GM18861 (cell line): ENCODE measurements around the gene RPRD2.

Experiments used
- ATAC-seq: cut with Tn5 transposase; IDR thresholded peaks from one replicate; pipeline ENCODE4 v1.9.1; 2021; ENCODE audit not compliant: unreplicated experiment

RPRD2 gene

GRCh38 chr1:150513351-150513791 lies 149.4 kb downstream of the RPRD2 start:
- no peak for ATAC-seq

GRCh38 chr1:150514260-150514659 lies 150.3 kb downstream of the RPRD2 start:
- no peak for ATAC-seq

GRCh38 chr1:150514913-150515327 lies 151.0 kb downstream of the RPRD2 start:
- ATAC-seq: no peak

- ATAC-seq: peak; percentile 86
These were observed 151.5 kb downstream of the RPRD2 start, which contains the start of gene FALEC for GRCh38 chr1:150515328-150516049. Gene FALEC (plus strand): TSS chr1:150515752.

GRCh38 chr1:150516050-150516591 lies 152.2 kb downstream of the RPRD2 start:
- ATAC-seq: no peak

GRCh38 chr1:150516616-150517015 lies 152.7 kb downstream of the RPRD2 start:
- no peak for ATAC-seq

- ATAC-seq: no peak
These were observed 157.4 kb downstream of the RPRD2 start for GRCh38 chr1:150521196-150521968.

- ATAC-seq: no peak
These were observed 161.4 kb downstream of the RPRD2 start for GRCh38 chr1:150525348-150525747.
